C4-2B (cell line): Measurements from ENCODE around the gene RGS7.

Experiments
- CTCF ChIP-seq: fragments of 450-650 bp; conservative IDR thresholded peaks from 2 replicates; pipeline ENCODE4 v1.5.1; 2017; ENCODE audit warnings: mild to moderate bottlenecking
- ZFX ChIP-seq: fragments of 450-650 bp; IDR thresholded peaks from 2 replicates; pipeline ENCODE4 v1.6.1; 2017

GRCh38 chr1:241186716-241187115 lies 170.3 kb downstream of the RGS7 start:
- TF ChIP-seq CTCF (no peak), ZFX (no peak)
